T-helper 1 cell (primary cell): ENCODE results near the gene STX2.
"Not testable (repeated sequence)": the region's sequence is repeated elsewhere in the genome, so short reads cannot be mapped to it uniquely, and the experiment has no call there.

Experiments used
- DNase-seq, 5 donors: peaks; one replicate each; pipeline ENCODE4 v3.0.0-alpha.2; 2012 to 2020
- total RNA-seq, 4 donors: gene quantifications; one replicate each; lab custom pipeline; 2026; lab: John Stamatoyannopoulos, UW

The STX2 gene
- total RNA-seq, result 33.6 to 57.4 (median 39.7) reads per million in 4 donors

- DNase-seq, result peak; percentile 72 to 90 (median 84)
These were observed at the start of gene STX2 for GRCh38 chr12:130838951-130839769. Gene STX2, minus strand, starts transcription at chr12:130839250. Its CDS starts 151 bp downstream, at chr12:130839099.

GRCh38 chr12:130887190-130887589 lies 48.1 kb upstream of the STX2 start:
- DNase-seq, result not testable (repeated sequence)

GRCh38 chr12:130881548-130881947 lies 42.5 kb upstream of the STX2 start:
- no peak for DNase-seq

- DNase-seq, result no peak
These were observed 42.0 kb upstream of the STX2 start for GRCh38 chr12:130881046-130881445.

GRCh38 chr12:130880411-130880885 lies 41.4 kb upstream of the STX2 start:
- DNase-seq, result peak in 1 of 5 donors; percentile 26

- no peak for DNase-seq
These were observed 40.8 kb upstream of the STX2 start for GRCh38 chr12:130879781-130880389.

GRCh38 chr12:130879212-130879686 lies 40.2 kb upstream of the STX2 start:
- DNase-seq, result no peak

- no peak for DNase-seq
These were observed 39.4 kb upstream of the STX2 start for GRCh38 chr12:130878193-130879185.

GRCh38 chr12:130877333-130877732 lies 38.3 kb upstream of the STX2 start:
- DNase-seq, result no peak

GRCh38 chr12:130876758-130877157 lies 37.7 kb upstream of the STX2 start:
- DNase-seq, result no peak

GRCh38 chr12:130876297-130876696 lies 37.2 kb upstream of the STX2 start:
- no peak for DNase-seq

- DNase-seq, result not testable (repeated sequence)
These were observed 36.7 kb upstream of the STX2 start for GRCh38 chr12:130875708-130876107.

- DNase-seq, result no peak
These were observed 36.1 kb upstream of the STX2 start for GRCh38 chr12:130875193-130875592.

GRCh38 chr12:130874696-130875095 lies 35.6 kb upstream of the STX2 start:
- no peak for DNase-seq

GRCh38 chr12:130873825-130874224 lies 34.8 kb upstream of the STX2 start:
- DNase-seq, result peak in 1 of 5 donors; percentile 48

GRCh38 chr12:130873106-130873795 lies 34.2 kb upstream of the STX2 start:
- DNase-seq, result no peak

GRCh38 chr12:130872179-130873096 lies 33.4 kb upstream of the STX2 start:
- peak; percentile 15 to 63 (median 36) for DNase-seq

- DNase-seq, result peak; percentile 80 to 95 (median 88)
These were observed 32.5 kb upstream of the STX2 start, which contains the start of gene RAN for GRCh38 chr12:130871286-130872178. Gene RAN, plus strand, starts transcription at chr12:130872066. Its CDS starts 528 bp downstream, at chr12:130872594.
